ENCODE results near the gene FAM83D.

DNA sequence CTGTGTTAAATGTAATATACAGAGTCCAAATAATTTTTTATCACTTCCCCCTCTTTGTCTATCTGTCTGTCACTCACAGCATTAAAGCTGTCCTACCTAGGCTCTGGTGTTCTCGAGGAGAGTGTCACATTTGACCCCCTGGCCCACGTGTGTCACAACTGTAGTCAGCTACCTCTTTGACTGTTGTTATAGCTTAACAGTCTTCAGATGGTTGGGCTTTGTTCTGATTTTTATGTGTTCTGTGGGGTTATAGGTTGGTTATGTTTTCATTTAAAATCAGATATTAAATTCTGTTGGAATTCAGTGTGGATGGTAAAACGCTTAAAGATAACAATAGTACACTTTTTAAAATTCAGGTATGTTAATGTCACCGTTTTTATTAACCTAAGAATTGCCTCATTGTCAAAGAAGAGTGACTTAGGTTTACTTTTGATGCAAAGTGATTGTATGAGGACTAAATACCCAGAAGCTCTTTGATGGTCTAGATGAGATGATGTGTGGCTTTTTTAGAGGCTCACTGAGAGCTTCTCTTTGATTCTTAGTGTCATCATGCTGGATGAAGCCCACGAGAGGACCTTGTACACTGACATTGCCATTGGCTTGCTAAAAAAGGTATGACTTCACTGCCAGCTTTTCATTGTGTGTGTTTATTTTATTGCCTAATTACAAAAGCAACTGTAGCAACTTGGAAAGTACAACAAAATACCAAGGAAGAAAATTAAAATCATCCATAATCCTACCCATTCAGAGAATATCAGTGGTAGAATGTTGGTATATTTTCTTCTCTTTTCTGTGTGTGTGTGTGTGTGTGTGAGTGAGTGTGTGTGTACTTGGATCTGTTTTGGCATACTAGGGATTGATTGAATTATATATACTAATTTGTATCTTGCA is 65.8 kb downstream of the FAM83D start:
- TF ChIP-seq, protein P1, sequence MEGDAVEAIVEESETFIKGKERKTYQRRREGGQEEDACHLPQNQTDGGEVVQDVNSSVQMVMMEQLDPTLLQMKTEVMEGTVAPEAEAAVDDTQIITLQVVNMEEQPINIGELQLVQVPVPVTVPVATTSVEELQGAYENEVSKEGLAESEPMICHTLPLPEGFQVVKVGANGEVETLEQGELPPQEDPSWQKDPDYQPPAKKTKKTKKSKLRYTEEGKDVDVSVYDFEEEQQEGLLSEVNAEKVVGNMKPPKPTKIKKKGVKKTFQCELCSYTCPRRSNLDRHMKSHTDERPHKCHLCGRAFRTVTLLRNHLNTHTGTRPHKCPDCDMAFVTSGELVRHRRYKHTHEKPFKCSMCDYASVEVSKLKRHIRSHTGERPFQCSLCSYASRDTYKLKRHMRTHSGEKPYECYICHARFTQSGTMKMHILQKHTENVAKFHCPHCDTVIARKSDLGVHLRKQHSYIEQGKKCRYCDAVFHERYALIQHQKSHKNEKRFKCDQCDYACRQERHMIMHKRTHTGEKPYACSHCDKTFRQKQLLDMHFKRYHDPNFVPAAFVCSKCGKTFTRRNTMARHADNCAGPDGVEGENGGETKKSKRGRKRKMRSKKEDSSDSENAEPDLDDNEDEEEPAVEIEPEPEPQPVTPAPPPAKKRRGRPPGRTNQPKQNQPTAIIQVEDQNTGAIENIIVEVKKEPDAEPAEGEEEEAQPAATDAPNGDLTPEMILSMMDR (IDR thresholded peaks at IDR 0.05), result no peak
- no peak for TF ChIP-seq POLR2A (IDR thresholded peaks at IDR 0.05)

Measured in vagina (tissue), 2 donors.